Measurements from ENCODE around the gene ZMYND19. TPM values are rescaled to one million over a fixed set of nuclear protein-coding genes. Genes with fewer than 3 reads are reported as not detected.

Gene ZMYND19
- total RNA-seq, 2 donors from 2014 or later: 14.4 to 36.0 TPM

Other genes with a start within 250 kb of the ZMYND19 start
- gene EXD3, start 167.3 kb downstream of the ZMYND19 start, total RNA-seq: 10 to 100 TPM; 34.9 to 36.4 TPM
- gene NOXA1, start 167.1 kb downstream of the ZMYND19 start, total RNA-seq: 10 to 100 TPM; 27.5 to 29.3 TPM
- gene ENTPD8, start 149.2 kb downstream of the ZMYND19 start, total RNA-seq: 10 to 100 TPM; 48.3 to 72.0 TPM
- gene NSMF, start 131.2 kb downstream of the ZMYND19 start, total RNA-seq: 10 to 100 TPM; 33.7 to 47.8 TPM
- 1 to 10 TPM; 6.1 to 7.1 TPM for gene PNPLA7, start 40.1 kb downstream of the ZMYND19 start, total RNA-seq
- gene MRPL41, start 38.6 kb downstream of the ZMYND19 start, total RNA-seq: 100 to 1,000 TPM in 1 of 2 donors, 10 to 100 TPM in 1; 94.4 to 146 TPM
- gene DPH7, start 11.6 kb downstream of the ZMYND19 start, total RNA-seq: 10 to 100 TPM; 15.6 to 30.6 TPM
- 10 to 100 TPM; 69.1 to 97.2 TPM for gene ARRDC1, start 15.2 kb upstream of the ZMYND19 start, total RNA-seq
- 10 to 100 TPM; 56.2 to 97.9 TPM for gene EHMT1, start 28.5 kb upstream of the ZMYND19 start, total RNA-seq